Dermis microvascular lymphatic vessel endothelial cell (primary cell): ENCODE data around the gene RAMP2. TPM values are rescaled to one million over a fixed set of nuclear protein-coding genes. Genes with fewer than 3 reads are reported as not detected.
"Not testable (repeated sequence)": the region's sequence is repeated elsewhere in the genome, so short reads cannot be mapped to it uniquely, and the experiment has no call there.

Source experiments
- DNase-seq, 2 donors: peaks; one replicate each; pipeline versions ENCODE4 v3.0.0 to v3.0.0-alpha.2; 2010; ENCODE audit warnings: low read depth in 2 of 2
- total RNA-seq: library from RNA; depleted of rRNA; stranded (reverse); fragments of >200 nt; gene quantifications from 2 replicates; pipeline ENCODE4 v1.2.1, GENCODE V29; 2014

The RAMP2 gene, protein sequence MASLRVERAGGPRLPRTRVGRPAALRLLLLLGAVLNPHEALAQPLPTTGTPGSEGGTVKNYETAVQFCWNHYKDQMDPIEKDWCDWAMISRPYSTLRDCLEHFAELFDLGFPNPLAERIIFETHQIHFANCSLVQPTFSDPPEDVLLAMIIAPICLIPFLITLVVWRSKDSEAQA
- 6.0 and 25.9 TPM in 2 replicates for total RNA-seq

- DNase-seq: peak in 1 of 2 donors; percentile 43
These were observed at the start of gene RAMP2 for GRCh38 chr17:42760652-42761581. RAMP2 (plus strand) TSS chr17:42761227; CDS start chr17:42761262, 35 bp downstream.

- peak; percentile 83 to 84 for DNase-seq
These were observed 39.9 kb upstream of the RAMP2 start for GRCh38 chr17:42720996-42721583.

- no peak for DNase-seq
These were observed 37.4 kb upstream of the RAMP2 start for GRCh38 chr17:42723636-42724035.

DNA sequence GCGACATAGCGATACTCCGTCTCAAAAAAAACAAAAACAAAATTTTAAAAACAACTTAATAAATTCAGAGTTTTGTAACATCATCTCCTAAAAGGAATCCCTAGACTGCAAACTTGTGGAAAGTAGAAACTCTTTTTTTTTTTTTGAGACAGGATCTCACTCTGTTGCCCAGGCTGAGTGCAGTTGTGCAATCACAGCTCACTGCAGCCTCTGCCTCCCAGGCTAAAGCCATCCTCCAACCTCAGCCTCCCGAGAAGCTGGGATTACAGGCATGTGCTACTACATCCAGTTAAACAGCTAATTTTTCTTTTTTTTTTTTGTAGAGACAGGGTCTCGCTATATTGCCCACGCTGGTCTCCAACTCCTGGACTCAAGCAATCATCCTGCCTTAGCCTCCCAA is 35.9 kb upstream of the RAMP2 start:
- no peak for DNase-seq

GRCh38 chr17:42740699-42741098 is 20.3 kb upstream of the RAMP2 start:
- DNase-seq: no peak

DNA sequence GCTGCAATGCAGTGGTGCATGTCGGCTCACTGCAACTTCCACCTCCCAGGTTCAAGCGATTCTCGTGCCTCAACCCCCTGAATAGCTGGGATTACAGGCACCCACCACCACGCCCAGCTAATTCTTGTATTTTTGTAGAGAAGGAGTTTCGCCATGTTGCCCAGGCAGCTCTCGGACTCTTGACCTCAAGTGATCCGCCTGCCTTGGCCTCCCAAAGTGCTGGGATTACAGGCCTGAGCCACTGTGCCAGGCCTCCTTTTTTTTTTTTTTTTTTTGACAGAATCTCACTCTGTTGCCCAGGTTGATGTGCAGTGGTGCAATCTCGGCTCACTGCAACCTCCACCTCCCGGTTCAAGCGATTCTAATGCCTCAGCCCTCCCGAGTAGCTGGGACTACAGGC is 18.1 kb upstream of the RAMP2 start:
- not testable (repeated sequence) for DNase-seq

DNA sequence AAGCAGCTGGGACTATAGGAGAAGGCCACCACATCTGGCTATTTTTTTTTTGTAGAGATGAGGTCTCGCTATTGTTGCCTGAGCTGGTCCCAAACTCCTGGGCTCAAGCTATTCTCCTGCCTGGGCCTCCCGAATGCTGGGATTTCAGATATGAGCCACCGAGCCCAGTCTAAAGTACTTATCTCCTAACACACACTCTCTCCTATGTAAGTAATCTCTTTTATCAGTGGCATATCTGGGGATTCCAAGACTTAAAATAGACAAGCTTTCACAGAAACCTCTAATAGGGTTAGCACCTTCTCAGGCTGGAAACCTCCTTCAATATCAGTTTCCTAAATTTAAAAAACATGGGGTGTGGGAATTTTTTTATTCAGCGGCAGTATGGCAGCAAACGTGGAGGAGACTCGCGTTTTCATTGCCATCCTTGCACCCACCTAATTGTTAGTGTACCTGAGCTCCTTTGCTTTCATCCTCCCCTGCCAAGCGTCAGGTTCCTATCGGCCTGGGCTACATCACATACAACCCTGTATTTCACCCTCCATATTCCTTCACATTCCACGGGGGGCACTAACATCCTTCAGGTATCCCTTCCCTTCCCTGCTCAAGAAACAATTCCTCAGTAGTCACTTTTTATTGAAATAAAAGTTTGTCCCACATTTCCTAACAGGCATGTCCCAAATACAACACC is 17.3 kb upstream of the RAMP2 start:
- peak in 1 of 2 donors; percentile 35 for DNase-seq

DNA sequence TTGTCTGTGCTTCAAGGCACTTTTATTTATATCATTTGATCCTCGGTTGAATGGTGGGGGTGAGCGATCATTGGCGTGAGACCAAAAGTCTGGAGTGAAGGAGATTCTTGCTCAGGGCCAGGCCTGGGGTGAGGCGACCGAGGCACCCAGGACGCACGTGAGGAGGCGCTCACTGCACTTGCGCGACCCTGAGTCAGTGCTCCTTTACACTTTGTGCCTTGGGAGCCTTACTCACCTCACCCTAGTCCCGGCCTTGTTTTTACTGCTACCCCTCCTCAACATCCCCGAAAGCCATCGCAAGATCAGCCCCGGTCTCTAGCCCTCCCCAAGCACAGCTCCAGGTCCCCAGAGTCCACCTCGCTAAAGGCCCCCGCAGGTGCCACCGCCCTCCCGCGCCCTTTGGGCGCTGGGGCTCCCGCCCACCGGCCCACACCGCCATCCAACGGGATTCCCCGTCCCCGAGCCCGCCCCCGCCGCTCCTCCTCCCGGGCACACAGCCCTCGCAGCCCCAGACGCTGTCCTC is 16.7 kb upstream of the RAMP2 start:
- peak in 1 of 2 donors; percentile 80 for DNase-seq

- DNase-seq: peak; percentile 72 to 92
These were observed 16.0 kb upstream of the RAMP2 start, which contains the start of gene EZH1 for GRCh38 chr17:42744806-42745617. EZH1 (minus strand) TSS chr17:42745040; CDS start chr17:42728941, 16,099 bp downstream.

- DNase-seq: peak in 1 of 2 donors; percentile 5
These were observed 12.7 kb upstream of the RAMP2 start for GRCh38 chr17:42748202-42748907.

DNA sequence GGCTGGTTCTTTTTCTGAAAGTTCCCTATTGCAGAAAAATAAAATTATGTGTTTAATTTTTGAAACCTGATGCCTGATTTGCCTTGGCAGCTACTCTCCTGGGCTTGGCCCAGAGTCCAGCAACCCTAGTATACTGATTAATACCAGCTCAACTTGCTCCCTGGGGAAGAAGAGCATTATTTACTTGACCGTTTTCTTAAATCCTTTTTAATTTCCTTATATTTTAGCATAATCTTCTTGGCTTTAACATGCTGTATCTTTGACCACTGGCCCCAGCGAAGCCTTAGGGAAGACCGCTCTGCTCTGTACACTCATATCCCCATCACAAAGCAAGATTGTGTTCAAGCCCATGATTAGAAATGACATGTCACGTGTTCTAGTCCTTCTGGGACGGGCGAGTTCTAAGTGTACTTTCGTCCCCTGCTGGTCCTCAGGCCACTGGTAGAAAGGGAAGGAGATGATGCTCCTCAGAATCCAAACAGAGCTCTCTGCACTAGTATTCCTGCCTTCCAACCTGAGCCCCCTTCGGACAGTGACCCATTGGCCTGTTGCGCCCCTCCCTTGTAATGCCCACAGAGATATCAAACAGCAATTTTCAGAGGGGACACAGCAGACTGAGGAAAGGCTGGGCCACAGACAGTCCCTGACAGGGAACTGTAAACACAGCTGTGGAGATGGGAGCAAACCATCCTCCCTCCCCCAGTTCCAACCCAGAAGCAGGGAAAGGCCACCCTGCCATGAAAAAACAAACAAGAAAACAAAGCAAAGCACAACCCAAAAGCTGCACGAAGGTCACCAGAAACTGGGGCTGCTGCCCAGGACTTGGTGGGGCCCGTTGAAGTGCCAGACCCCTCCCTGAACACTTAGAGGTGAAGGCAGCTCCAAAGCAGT is 11.9 kb upstream of the RAMP2 start:
- no peak for DNase-seq

- DNase-seq: peak; percentile 62 to 71
These were observed 10.2 kb upstream of the RAMP2 start for GRCh38 chr17:42750739-42751344.

DNA sequence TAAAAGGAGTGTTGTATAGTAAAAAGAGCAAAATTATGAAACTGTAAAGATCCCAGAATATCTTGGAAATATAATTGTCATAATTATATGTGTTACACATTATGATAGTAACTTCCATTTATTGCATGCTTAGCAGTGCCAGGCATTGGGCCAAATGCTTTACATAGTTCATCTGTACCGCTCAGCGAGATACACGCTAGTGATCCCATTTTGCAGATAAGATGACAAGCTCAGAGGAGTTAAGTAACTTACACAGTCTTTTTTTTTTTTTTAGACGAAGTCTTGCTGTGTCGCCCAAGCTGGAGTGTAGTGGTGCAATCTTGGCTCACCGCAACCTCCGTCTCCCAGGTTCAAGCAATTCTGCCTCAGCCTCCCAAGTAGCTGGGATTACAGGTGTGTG is 9.4 kb upstream of the RAMP2 start:
- DNase-seq: no peak

GRCh38 chr17:42754782-42755181 is 6.2 kb upstream of the RAMP2 start:
- DNase-seq: no peak

DNA sequence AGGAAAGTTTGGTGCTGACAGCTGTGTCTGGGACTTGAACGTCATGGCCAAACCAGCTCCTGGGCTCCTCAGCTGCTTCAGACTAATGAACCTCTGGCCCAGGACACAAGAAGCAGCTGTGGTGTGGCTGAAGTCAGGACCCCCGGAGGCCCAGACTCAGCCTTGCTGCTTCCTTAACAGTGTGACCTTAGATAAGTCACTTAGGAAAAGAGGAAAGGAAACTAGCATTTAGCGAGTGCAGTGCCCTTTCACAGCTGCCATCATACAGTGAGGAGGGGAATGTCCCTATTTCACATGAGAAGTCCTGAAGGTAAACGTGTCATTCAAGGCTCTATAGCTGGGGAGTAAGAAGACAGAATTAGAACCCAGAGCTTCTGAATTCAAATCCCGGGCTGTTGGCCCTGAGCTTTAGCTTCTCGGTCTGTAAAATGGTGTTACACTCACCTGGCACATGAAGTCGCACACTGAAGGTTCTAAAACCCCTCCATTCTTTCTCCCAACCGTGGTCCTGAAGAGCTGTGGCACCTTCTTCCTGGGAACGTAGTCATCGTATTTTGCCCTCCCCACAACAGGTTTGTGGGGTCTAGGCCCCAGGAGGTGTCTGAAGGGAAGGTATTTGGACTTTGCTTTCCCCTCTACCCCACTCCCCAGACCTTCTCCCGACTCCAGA is 910 bp upstream of the RAMP2 start:
- peak in 1 of 2 donors; percentile 8 for DNase-seq

DNA sequence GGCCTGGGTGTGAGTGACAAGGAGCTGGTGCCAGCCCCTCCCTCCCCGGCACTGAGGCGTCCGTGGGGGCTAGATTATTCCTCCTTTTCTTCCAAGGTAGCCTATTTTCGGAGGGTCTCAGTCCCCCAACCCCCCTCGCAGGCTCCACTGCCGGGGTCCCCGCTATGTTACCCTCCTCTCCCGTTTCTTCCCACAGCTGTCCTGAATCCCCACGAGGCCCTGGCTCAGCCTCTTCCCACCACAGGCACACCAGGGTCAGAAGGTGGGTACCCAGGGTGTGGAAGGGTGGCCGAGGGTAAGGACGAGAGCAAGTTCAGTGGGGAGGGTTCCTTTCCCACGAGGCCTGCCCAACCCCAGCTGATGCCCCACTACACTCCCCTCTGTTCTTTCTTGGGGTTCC is 611 bp downstream of the RAMP2 start:
- no peak for DNase-seq

DNA sequence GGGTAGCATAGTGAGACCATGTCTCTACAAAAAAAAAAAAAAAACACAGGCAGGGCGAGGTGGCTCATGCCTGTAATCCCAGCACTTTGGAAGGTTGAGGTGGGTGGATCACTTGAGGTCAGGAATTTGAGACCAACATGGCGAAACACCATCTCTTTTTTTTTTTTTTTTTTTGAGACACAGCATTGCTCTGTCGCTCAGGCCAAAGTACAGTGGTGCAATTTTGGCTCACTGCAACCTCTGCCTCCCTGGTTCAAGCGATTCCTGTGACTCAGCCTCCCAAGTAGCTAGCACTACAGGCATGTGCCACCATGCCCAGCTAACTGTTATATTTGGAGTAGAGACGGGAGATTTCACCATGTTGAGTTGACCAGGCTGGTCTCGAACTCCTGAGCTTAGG is 5.1 kb downstream of the RAMP2 start:
- DNase-seq: no peak

DNA sequence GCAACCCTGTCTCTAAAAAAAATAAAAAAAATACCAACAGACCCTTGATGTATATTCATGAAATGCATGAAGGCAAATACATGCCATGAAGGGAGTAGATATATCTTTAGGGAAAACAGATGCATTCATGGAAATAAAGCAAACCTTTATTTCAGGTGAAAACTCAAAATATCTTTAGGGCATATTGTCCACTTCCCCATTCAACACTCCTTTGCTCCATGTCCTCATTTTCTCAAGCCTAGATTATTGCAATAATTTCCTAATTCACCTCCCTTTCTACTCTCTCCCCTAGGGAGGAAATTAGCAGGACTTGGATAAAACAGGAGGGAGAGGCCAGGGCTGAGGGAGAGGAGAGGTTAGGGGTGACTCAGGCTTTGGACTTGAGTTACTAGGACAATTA is 6.5 kb downstream of the RAMP2 start:
- DNase-seq: no peak
